ENCODE measurements around the gene PTPA. TPM values are rescaled to one million over a fixed set of nuclear protein-coding genes. Genes with fewer than 3 reads are reported as not detected.
A peak's percentile ranks its signal among the peaks of the same experiment; 100 is the strongest.

PTPA gene
- total RNA-seq, 1 donor from 2014 or later = 235 TPM

GRCh38 chr9:129138144-129138462, 26.9 kb downstream of the PTPA start:
- DNase-seq (ENCODE audit: low read depth) = no peak

GRCh38 chr9:129138476-129139232, 27.4 kb downstream of the PTPA start:
- peak; percentile 24 for DNase-seq (ENCODE audit: low read depth)

GRCh38 chr9:129139233-129139992, 28.2 kb downstream of the PTPA start:
- peak; percentile 73 for DNase-seq (ENCODE audit: low read depth)

GRCh38 chr9:129139993-129140396, 28.8 kb downstream of the PTPA start:
- peak; percentile 98 for DNase-seq (ENCODE audit: low read depth)

GRCh38 chr9:129140397-129141065, 29.3 kb downstream of the PTPA start:
- peak; percentile 45 for DNase-seq (ENCODE audit: low read depth)

- DNase-seq (ENCODE audit: low read depth) = peak; percentile 96
Measured at GRCh38 chr9:129141066-129142041, 30.1 kb downstream of the PTPA start.

- no peak for DNase-seq (ENCODE audit: low read depth)
Measured at GRCh38 chr9:129142138-129142935, 31.1 kb downstream of the PTPA start.

- peak; percentile 89 for DNase-seq (ENCODE audit: low read depth)
Measured at GRCh38 chr9:129143031-129143927, 32.1 kb downstream of the PTPA start.

- no peak for DNase-seq (ENCODE audit: low read depth)
Measured at GRCh38 chr9:129145316-129145715, 34.1 kb downstream of the PTPA start.

- peak; percentile 62 for DNase-seq (ENCODE audit: low read depth)
Measured at GRCh38 chr9:129145841-129146292, 34.7 kb downstream of the PTPA start.

GRCh38 chr9:129146441-129146941, 35.3 kb downstream of the PTPA start:
- no peak for DNase-seq (ENCODE audit: low read depth)

GRCh38 chr9:129148463-129149204, 37.4 kb downstream of the PTPA start:
- DNase-seq (ENCODE audit: low read depth) = no peak

GRCh38 chr9:129149442-129149841, 38.2 kb downstream of the PTPA start:
- DNase-seq (ENCODE audit: low read depth) = no peak

- no peak for DNase-seq (ENCODE audit: low read depth)
Measured at GRCh38 chr9:129150122-129150521, 38.9 kb downstream of the PTPA start.

- DNase-seq (ENCODE audit: low read depth) = no peak
Measured at GRCh38 chr9:129150672-129151211, 39.5 kb downstream of the PTPA start.

GRCh38 chr9:129151469-129151868, 40.3 kb downstream of the PTPA start:
- DNase-seq (ENCODE audit: low read depth) = no peak

- DNase-seq (ENCODE audit: low read depth) = no peak
Measured at GRCh38 chr9:129154866-129155477, 43.8 kb downstream of the PTPA start.

- no peak for DNase-seq (ENCODE audit: low read depth)
Measured at GRCh38 chr9:129156163-129156562, 44.9 kb downstream of the PTPA start.
